HepG2 (cell line): Measurements from ENCODE around the gene DCC. TPM values are rescaled to one million over a fixed set of nuclear protein-coding genes. Genes with fewer than 3 reads are reported as not detected.

Experiments used
- ATAC-seq: fragments of 200-7000 bp; cut with Tn5 transposase; 3 replicates; pipeline ENCODE4 v1.9.1; 2020; ENCODE audit warnings: mild to moderate bottlenecking, moderate library complexity
- BruUV-seq: library from RNA; stranded (reverse); fragments of 400-500 nt; replicated peaks from 2 replicates; lab custom pipeline; 2021; lab: Mats Ljungman, UMichigan
- CTCF ChIA-PET: fragments of 300-600 bp; formaldehyde crosslinking; extraction: SDS; loops from one replicate; lab custom pipeline; 2021; ENCODE audit warnings: low total read pairs, inconsistent platforms, low intra/inter-chr PET ratio; lab: Yijun Ruan, JAX
- POLR2A ChIA-PET: fragments of 350-600 bp; sonication (Branson Sonifier 250); formaldehyde crosslinking; loops from one replicate; lab custom pipeline; 2020; ENCODE audit warnings: antibody characterized with exemption, inconsistent platforms; lab: Yijun Ruan, JAX
- DNase-seq: peaks from one replicate; pipeline ENCODE4 v3.0.0-alpha.2; 2015; ENCODE audit warnings: low spot score
- FAIRE-seq: peaks from 3 replicates; lab custom pipeline; 2011; peaks lifted over from hg19 to GRCh38; lab: Jason Lieb, UNC
- H2AFZ ChIP-seq: one replicate; pipeline ENCODE4 v1.6.1; 2011; ENCODE audit warnings: low read length, inconsistent platforms
- H3K27ac ChIP-seq: fragments of 300-600 bp; 3 replicates; pipeline ENCODE4 v1.8.0; 2011; ENCODE audit warnings: mixed run types, mild to moderate bottlenecking, mixed read lengths, low read length, inconsistent platforms; ENCODE audit not compliant: insufficient read depth; ENCODE audit errors: extremely low read length
- H3K27me3 ChIP-seq, 2 experiments: fragments of 200-600 bp in 1 of 2; 2 replicates in 1 of 2; 3 replicates in 1 of 2; pipeline versions ENCODE4 v1.6.0 to v1.8.0; 2011; ENCODE audit warnings: low read length in 2 of 2, mild to moderate bottlenecking in 2 of 2, moderate library complexity in 2 of 2, inconsistent platforms in 1 of 2; ENCODE audit not compliant: insufficient read depth in 2 of 2, control insufficient read depth in 1 of 2
- H3K36me3 ChIP-seq, 2 experiments: fragments of 200-600 bp in 1 of 2; replicated peaks in 1 of 2; 2 replicates in 1 of 2; 3 replicates in 1 of 2; pipeline versions ENCODE4 v1.5.1 to v1.8.0; 2011; ENCODE audit warnings: low read length in 2 of 2, inconsistent platforms in 1 of 2; ENCODE audit not compliant: insufficient read depth in 2 of 2, control insufficient read depth in 1 of 2
- H3K4me1 ChIP-seq: 2 replicates; pipeline ENCODE4 v1.5.1; 2012; ENCODE audit warnings: low read length, inconsistent platforms; ENCODE audit not compliant: insufficient read depth
- H3K4me2 ChIP-seq: 2 replicates; pipeline ENCODE4 v1.6.0; 2011; ENCODE audit warnings: low read depth, low read length, inconsistent platforms
- H3K4me3 ChIP-seq, 3 experiments: fragments of 200-600 bp in 1 of 3; sonication (generic), shearing (Covaris generic) in 1 of 3; replicated peaks in 1 of 3; 2 replicates each; pipeline ENCODE4 v1.5.1; 2011 to 2016; ENCODE audit warnings: low read length in 3 of 3, inconsistent platforms in 2 of 3, low read depth in 2 of 3, mild to moderate bottlenecking in 2 of 3, control low read depth in 1 of 3, mixed read lengths in 1 of 3; ENCODE audit not compliant: insufficient read depth in 1 of 3
- H3K79me2 ChIP-seq: one replicate; pipeline ENCODE4 v1.6.1; 2011; ENCODE audit warnings: low read length, inconsistent platforms; ENCODE audit not compliant: insufficient read depth
- H3K9ac ChIP-seq: 2 replicates; pipeline ENCODE4 v1.6.0; 2011; ENCODE audit warnings: mild to moderate bottlenecking, low read depth, low read length, inconsistent platforms; ENCODE audit not compliant: insufficient read depth
- H3K9me3 ChIP-seq: 2 replicates; pipeline ENCODE4 v1.5.1; 2012; ENCODE audit warnings: mild to moderate bottlenecking, low read length
- H4K20me1 ChIP-seq: 2 replicates; pipeline ENCODE4 v1.6.0; 2011; ENCODE audit warnings: inconsistent platforms, mild to moderate bottlenecking, low read length, moderate library complexity; ENCODE audit not compliant: insufficient read depth
- ARNT ChIP-seq: fragments of 450-650 bp; IDR thresholded peaks from 2 replicates; pipeline ENCODE4 v1.6.1; 2017
- MYC ChIP-seq: sonication (generic); formaldehyde crosslinking; IDR thresholded peaks from 2 replicates; pipeline ENCODE4 v1.9.0; 2021; ENCODE audit warnings: missing genetic modification reagents, borderline replicate concordance
- POLR2A ChIP-seq, 2 experiments: IDR thresholded peaks; 2 replicates each; pipeline ENCODE4 v1.6.1; 2011; ENCODE audit warnings: low read depth in 2 of 2, low read length in 2 of 2, mild to moderate bottlenecking in 1 of 2, moderate library complexity in 1 of 2; ENCODE audit not compliant: insufficient read depth in 1 of 2
- SNRNP70 ChIP-seq: fragments of 200-400 bp; formaldehyde crosslinking; IDR thresholded peaks from 2 replicates; pipeline ENCODE4 v1.6.1; 2017; ENCODE audit warnings: mild to moderate bottlenecking, low read depth, low read length, moderate library complexity
- TARDBP ChIP-seq: sonication (generic); formaldehyde crosslinking; IDR thresholded peaks from 2 replicates; pipeline ENCODE4 v1.8.0; 2022; ENCODE audit warnings: mild to moderate bottlenecking, missing genetic modification reagents
- TCF12 ChIP-seq, 2 experiments: fragments of 450-650 bp in 1 of 2; sonication (generic) in 1 of 2; formaldehyde crosslinking in 1 of 2; IDR thresholded peaks; 2 replicates each; pipeline versions ENCODE4 v1.6.1 to v1.8.0; 2017 to 2022; ENCODE audit warnings: antibody characterized with exemption in 1 of 2, mild to moderate bottlenecking in 1 of 2, missing genetic modification reagents in 1 of 2, moderate library complexity in 1 of 2
- TERF1 ChIP-seq: sonication (generic); formaldehyde crosslinking; IDR thresholded peaks from 2 replicates; pipeline ENCODE4 v1.8.0; 2022; ENCODE audit warnings: mild to moderate bottlenecking, missing genetic modification reagents, moderate library complexity
- ZBTB3 ChIP-seq: sonication (generic); formaldehyde crosslinking; IDR thresholded peaks from 2 replicates; pipeline ENCODE4 v1.4.0; 2020; ENCODE audit warnings: low read depth, mild to moderate bottlenecking, moderate library complexity, missing genetic modification reagents, borderline replicate concordance
- ZNF234 ChIP-seq: sonication (generic); formaldehyde crosslinking; conservative IDR thresholded peaks from 2 replicates; pipeline ENCODE4 v1.5.1; 2020; ENCODE audit warnings: mild to moderate bottlenecking, missing genetic modification reagents
- ZNF337 ChIP-seq: sonication (generic); formaldehyde crosslinking; IDR thresholded peaks from 2 replicates; pipeline ENCODE4 v1.5.1; 2020; ENCODE audit warnings: missing genetic modification reagents, low read depth, mild to moderate bottlenecking, borderline replicate concordance
- WGBS: methylation state at CpG from one replicate; pipeline ENCODE4 v1.1.6; 2017; ENCODE audit warnings: low lambda C conversion rate; 5-methylcytosine and 5-hydroxymethylcytosine counted together
- in situ Hi-C: cut with HindIII; loops from 2 replicates; pipeline ENCODE4 v1.10.0; 2017; ENCODE audit warnings: low pct_unique_long_range_greater_than_20kb; ENCODE audit not compliant: extremely low pct_ligation_motif_present
- intact Hi-C: fragments of 100-400 bp; cut with micrococcal nuclease; formaldehyde crosslinking; loops from one replicate; pipeline ENCODE4 v1.10.0; 2022; ENCODE audit not compliant: unreplicated experiment
- polyA plus RNA-seq, 8 experiments: library from polyadenylated mRNA; depleted of rRNA in 3 of 8; stranded (reverse) in 7 of 8; unstranded in 1 of 8; fragments of >200 nt; fragmentation: Illumina TruSeq in 4 of 8; extraction: Trizol in 4 of 8; gene quantifications; 2 replicates each; pipeline versions ENCODE4 v1.2.1 to v1.2.3, GENCODE V29; 2011 to 2016; ENCODE audit warnings: low read depth in 4 of 8, missing spikeins in 1 of 8, mixed read lengths in 1 of 8; ENCODE audit not compliant: insufficient read depth in 1 of 8
- total RNA-seq, 5 experiments: library from RNA; depleted of rRNA; stranded (reverse); fragments of >200 nt; fragmentation: Illumina TruSeq; extraction: Trizol; gene quantifications; 2 replicates each; pipeline ENCODE4 v1.2.3, GENCODE V29; 2016; ENCODE audit warnings: low read depth in 1 of 5

Gene DCC
- total and polyA plus RNA-seq, 2 of the 13 experiments (the other 11 are each of a cell fraction or from before 2014, with no cell fraction given): not detected

DNA sequence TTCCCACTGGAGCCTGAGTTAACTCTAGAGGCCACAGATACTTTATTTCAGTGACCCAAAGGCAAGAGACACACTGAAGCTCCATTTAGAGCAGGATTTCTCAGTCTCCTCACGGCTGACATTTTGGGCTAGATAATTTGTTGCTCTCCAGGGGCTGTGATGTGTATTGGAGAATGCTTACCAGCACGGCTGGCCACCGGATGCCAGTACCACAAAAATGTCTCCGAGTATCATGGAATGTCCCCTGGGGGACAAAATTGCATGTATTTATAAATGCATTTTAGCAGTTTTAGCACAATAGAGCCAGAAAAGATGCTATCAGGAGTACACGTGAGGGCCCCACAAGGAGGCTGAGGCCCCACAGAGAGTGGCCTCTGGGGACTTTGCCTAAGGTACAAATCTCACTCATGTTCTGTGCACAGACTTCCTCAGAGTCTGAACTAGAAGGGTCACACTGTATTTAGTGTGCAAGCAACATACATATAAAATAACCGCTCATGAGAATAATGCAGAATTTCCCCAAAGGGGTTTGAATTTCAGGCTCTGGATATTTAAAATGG lies 20.5 kb upstream of the DCC start:
- Histone ChIP-seq H2AFZ (no peak overlapping the region), H3K4me1 (no peaks in the 10 kb centered on the region), H3K4me2 (no peak overlapping the region), H3K9me3 (0 out of 2 replicates have a peak, but pooled peaks cover 3% of the 10 kb centered on the region), H4K20me1 (no peaks in the 10 kb centered on the region), H3K4me3 (no peak overlapping the region), H3K36me3 (no peaks in the 10 kb centered on the region), H3K9ac (no peak overlapping the region), H3K27me3 (no peaks in the 10 kb centered on the region), H3K27ac (no peak overlapping the region), H3K79me2 (no peaks in the 10 kb centered on the region)
- DNase-seq: no peak
- in situ Hi-C loops (no loop called here), intact Hi-C loops (no loop called here)
- 10% methylated on average over 2 of the region's 6 CpGs for WGBS
- FAIRE-seq: no peak
- no TSS peak for BruUV-seq
- TF ChIP-seq TARDBP: no peak
- no peak for TF ChIP-seq MYC (CRISPR knock-in tag)
- TF ChIP-seq SNRNP70: no peak
- no peak for TF ChIP-seq ARNT
- no peak for TF ChIP-seq ZNF337 (CRISPR knock-in tag)
- TF ChIP-seq TERF1 (CRISPR knock-in tag): no peak
- no peak for TF ChIP-seq ZBTB3 (CRISPR knock-in tag)
- TF ChIP-seq ZNF234 (CRISPR knock-in tag): no peak
- no peak for TF ChIP-seq TCF12 (IDR thresholded peaks at IDR 0.05)
- TF ChIP-seq TCF12 (CRISPR knock-in tag; IDR thresholded peaks at IDR 0.05): no peak
- no peak for TF ChIP-seq POLR2A (IDR thresholded peaks at IDR 0.05; ENCODE audit: insufficient read depth in 1 of 2, low read depth in 2 of 2, low read length in 2 of 2)
- POLR2A ChIA-PET: no interaction called here
- CTCF ChIA-PET: no interaction called here
- ATAC-seq: no peak
